ENCODE data around the gene TPRG1L. TPM values are rescaled to one million over a fixed set of nuclear protein-coding genes. Genes with fewer than 3 reads are reported as not detected.

TPRG1L gene
- total and polyA plus RNA-seq, 3 donors from 2014 or later, result 30.6 to 40.9 (median 33.3) TPM

DNA sequence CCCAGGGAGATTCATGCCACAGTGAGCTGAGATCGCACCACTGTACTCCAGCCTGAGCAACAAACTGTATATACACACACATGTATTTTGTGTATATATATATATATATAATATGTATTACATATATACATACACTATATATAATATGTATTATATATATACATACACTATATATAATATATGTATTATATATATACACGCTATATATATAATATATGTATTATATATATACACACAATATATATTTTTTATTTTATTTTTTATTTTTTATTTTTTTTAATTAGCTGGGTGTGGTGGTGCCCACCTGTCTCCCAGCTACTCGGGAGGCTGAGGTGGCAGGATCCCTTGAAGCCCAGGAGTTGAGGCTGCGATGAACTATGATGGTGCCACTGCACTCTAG, 36.8 kb downstream of the TPRG1L start:
- H3K27ac ChIP-seq, result no peak overlapping the region
- H3K27me3 ChIP-seq, result no peaks in the 10 kb centered on the region
- intact Hi-C loops (cut with DNase I; ENCODE audit: low total_unique reads), result no loop called here
- H3K36me3 ChIP-seq (ENCODE audit: low read depth, missing control alignments), result no peaks in the 10 kb centered on the region
- TF ChIP-seq, protein P1, sequence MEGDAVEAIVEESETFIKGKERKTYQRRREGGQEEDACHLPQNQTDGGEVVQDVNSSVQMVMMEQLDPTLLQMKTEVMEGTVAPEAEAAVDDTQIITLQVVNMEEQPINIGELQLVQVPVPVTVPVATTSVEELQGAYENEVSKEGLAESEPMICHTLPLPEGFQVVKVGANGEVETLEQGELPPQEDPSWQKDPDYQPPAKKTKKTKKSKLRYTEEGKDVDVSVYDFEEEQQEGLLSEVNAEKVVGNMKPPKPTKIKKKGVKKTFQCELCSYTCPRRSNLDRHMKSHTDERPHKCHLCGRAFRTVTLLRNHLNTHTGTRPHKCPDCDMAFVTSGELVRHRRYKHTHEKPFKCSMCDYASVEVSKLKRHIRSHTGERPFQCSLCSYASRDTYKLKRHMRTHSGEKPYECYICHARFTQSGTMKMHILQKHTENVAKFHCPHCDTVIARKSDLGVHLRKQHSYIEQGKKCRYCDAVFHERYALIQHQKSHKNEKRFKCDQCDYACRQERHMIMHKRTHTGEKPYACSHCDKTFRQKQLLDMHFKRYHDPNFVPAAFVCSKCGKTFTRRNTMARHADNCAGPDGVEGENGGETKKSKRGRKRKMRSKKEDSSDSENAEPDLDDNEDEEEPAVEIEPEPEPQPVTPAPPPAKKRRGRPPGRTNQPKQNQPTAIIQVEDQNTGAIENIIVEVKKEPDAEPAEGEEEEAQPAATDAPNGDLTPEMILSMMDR (IDR thresholded peaks at IDR 0.05), result no peak
- no peaks in the 10 kb centered on the region for H3K9me3 ChIP-seq
- no peak for DNase-seq
- no peaks in the 10 kb centered on the region for H3K4me1 ChIP-seq
- 93 to 94% methylated on average over 4 of the region's 4 CpGs for WGBS, 2 donors
- no peak overlapping the region for H3K4me3 ChIP-seq

DNA sequence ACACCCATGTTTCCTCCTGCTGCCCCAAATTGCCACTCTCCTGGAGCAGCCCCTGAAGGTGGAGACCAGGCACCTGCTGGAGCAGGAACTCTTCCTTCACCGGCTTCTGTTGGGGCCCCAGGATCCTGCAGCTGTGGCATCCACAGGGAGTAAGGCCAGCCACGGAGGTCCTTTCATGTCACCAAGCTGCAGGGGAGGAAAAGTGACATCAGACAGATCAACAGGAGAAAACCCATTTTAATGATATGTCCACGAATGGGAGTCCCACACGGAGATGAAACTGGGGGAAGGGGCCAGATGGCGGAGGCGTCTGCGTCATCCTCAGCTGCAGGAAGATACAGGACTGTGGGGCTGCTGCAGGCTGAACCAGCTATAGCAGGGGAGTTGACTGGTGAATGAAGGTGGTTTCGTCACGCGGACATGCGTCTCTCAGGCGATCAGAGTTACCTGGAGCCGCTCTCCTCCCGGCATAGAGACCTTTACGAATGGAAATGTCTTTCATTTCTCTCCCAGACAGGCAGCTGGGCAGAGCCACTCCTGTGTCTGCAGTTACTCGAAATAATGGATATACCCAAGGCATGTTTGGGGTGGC, 37.4 kb downstream of the TPRG1L start:
- H3K4me1 ChIP-seq, result no peaks in the 10 kb centered on the region
- intact Hi-C loops (cut with DNase I; ENCODE audit: low total_unique reads), result no loop called here
- H3K9me3 ChIP-seq, result no peaks in the 10 kb centered on the region
- no peak overlapping the region for H3K4me3 ChIP-seq
- H3K27me3 ChIP-seq, result no peaks in the 10 kb centered on the region
- no peak for DNase-seq
- WGBS, 2 donors, result 87 to 91% methylated on average over 16 of the region's 16 CpGs
- no peaks in the 10 kb centered on the region for H3K36me3 ChIP-seq (ENCODE audit: low read depth, missing control alignments)
- H3K27ac ChIP-seq, result no peak overlapping the region
- TF ChIP-seq, protein P1 (IDR thresholded peaks at IDR 0.05), result no peak
- TF ChIP-seq POLR2A (IDR thresholded peaks at IDR 0.05), result no peak

- Histone ChIP-seq H3K9me3 (no peaks in the 10 kb centered on the region), H3K4me1 (no peaks in the 10 kb centered on the region), H3K27me3 (no peaks in the 10 kb centered on the region), H3K36me3 (ENCODE audit: low read depth, missing control alignments) (no peaks in the 10 kb centered on the region), H3K27ac (no peak overlapping the region), H3K4me3 (no peak overlapping the region)
- no peak for TF ChIP-seq POLR2A (IDR thresholded peaks at IDR 0.05)
- TF ChIP-seq, protein P1 (IDR thresholded peaks at IDR 0.05), result no peak
- DNase-seq, result no peak
- intact Hi-C loops (cut with DNase I; ENCODE audit: low total_unique reads), result no loop called here
- WGBS, 2 donors, result 80 to 94% methylated on average over 10 to 14 of the region's 14 CpGs
These were observed 39.3 kb downstream of the TPRG1L start for GRCh38 chr1:3663999-3664699.

DNA sequence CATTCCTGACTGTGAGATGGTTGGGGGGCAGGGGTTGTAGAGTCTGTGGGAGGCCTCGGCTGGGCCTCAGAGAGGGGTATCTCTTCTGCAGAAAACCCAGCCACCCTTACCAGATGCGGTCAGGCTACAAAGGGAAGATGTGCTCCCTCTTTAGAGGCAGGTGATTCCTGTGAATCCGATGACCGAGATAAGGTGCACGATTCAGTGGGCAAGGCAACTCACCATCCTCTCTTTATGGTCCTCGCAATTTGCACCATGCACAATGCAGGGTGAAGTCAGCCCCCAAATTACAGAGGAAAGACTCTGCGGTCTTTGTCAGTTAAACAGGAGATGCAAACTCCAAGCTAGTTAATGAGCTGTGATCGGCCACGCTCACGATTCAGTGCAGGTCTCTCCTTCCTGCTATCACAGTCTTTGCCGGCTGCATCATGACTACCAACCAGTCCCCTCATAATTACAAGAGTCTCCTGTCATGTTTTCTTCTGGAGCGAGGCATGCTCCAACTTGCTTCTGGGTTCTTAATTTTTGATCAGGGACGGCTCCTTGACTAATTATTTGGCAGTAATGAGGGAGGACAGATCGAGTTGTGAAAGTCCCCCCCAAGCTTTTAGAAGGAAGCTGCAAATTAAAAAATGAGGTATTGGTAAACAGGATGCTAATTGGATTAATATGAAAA, 40.0 kb downstream of the TPRG1L start:
- no peak overlapping the region for H3K27ac ChIP-seq
- TF ChIP-seq, protein P1 (IDR thresholded peaks at IDR 0.05), result no peak
- no peak for TF ChIP-seq POLR2A (IDR thresholded peaks at IDR 0.05)
- no peak overlapping the region for H3K4me3 ChIP-seq
- WGBS, 2 donors, result 88 to 93% methylated on average over 12 to 14 of the region's 14 CpGs
- no peaks in the 10 kb centered on the region for H3K27me3 ChIP-seq
- no peaks in the 10 kb centered on the region for H3K9me3 ChIP-seq
- DNase-seq, result no peak
- H3K36me3 ChIP-seq (ENCODE audit: low read depth, missing control alignments), result no peaks in the 10 kb centered on the region
- no peaks in the 10 kb centered on the region for H3K4me1 ChIP-seq
- intact Hi-C loops (cut with DNase I; ENCODE audit: low total_unique reads), result no loop called here

All from testis (tissue), 3 donors.